Ectodermal cell (in vitro differentiated cells): ENCODE data around the gene CASP8AP2.
"Not testable (repeated sequence)": the region's sequence is repeated elsewhere in the genome, so short reads cannot be mapped to it uniquely, and the experiment has no call there.

ENCODE experiments used
- H3K27ac ChIP-seq: 2 replicates; pipeline ENCODE4 v1.7.0; 2013; ENCODE audit warnings: mild to moderate bottlenecking, low read depth, low read length; ENCODE audit not compliant: insufficient read depth, poor library complexity, severe bottlenecking
- H3K27me3 ChIP-seq: 2 replicates; pipeline ENCODE4 v1.7.0; 2013; ENCODE audit warnings: mild to moderate bottlenecking, low read length; ENCODE audit not compliant: insufficient read depth, control insufficient read depth, poor library complexity, severe bottlenecking
- H3K36me3 ChIP-seq: one replicate; pipeline ENCODE4 v1.7.0; 2013; ENCODE audit warnings: low read length; ENCODE audit not compliant: control insufficient read depth, insufficient read depth
- H3K4me1 ChIP-seq: one replicate; pipeline ENCODE4 v1.7.0; 2013; ENCODE audit warnings: low read length; ENCODE audit not compliant: control insufficient read depth, insufficient read depth
- H3K4me3 ChIP-seq: 2 replicates; pipeline ENCODE4 v1.7.0; 2013; ENCODE audit warnings: low read depth, low read length, control low read depth; ENCODE audit not compliant: insufficient read depth
- H3K9me3 ChIP-seq: 2 replicates; pipeline ENCODE4 v1.7.0; 2013; ENCODE audit warnings: mild to moderate bottlenecking, low read length, moderate library complexity; ENCODE audit not compliant: control insufficient read depth
- WGBS, 2 experiments: methylation state at CpG; one replicate each; pipeline ENCODE4 v1.1.7; 2013; ENCODE audit warnings: missing lambda C conversion rate in 2 of 2; 5-methylcytosine and 5-hydroxymethylcytosine counted together

The CASP8AP2 gene

GRCh38 chr6:89842228-89842627, 12.5 kb downstream of the CASP8AP2 start:
- Histone ChIP-seq H3K27ac (no peak overlapping the region), H3K4me1 (peaks cover 5% of the 10 kb centered on the region), H3K9me3 (no peaks in the 10 kb centered on the region), H3K27me3 (no peaks in the 10 kb centered on the region), H3K4me3 (no peak overlapping the region), H3K36me3 (peaks cover 5% of the 10 kb centered on the region)
- 90 to 94% methylated on average over 2 of the region's 2 CpGs for WGBS, 2 experiments

GRCh38 chr6:89843070-89843469, 13.4 kb downstream of the CASP8AP2 start:
- H3K9me3 ChIP-seq = no peaks in the 10 kb centered on the region
- H3K36me3 ChIP-seq = peaks cover 5% of the 10 kb centered on the region
- H3K4me1 ChIP-seq = peaks cover 5% of the 10 kb centered on the region
- WGBS, 2 experiments = 98 to 100% methylated on average over 3 of the region's 3 CpGs
- H3K27ac ChIP-seq = no peak overlapping the region
- no peak overlapping the region for H3K4me3 ChIP-seq
- H3K27me3 ChIP-seq = no peaks in the 10 kb centered on the region

- H3K9me3 ChIP-seq, H3K27ac ChIP-seq: not testable (repeated sequence)
Observed at GRCh38 chr6:89847513-89847912, 17.8 kb downstream of the CASP8AP2 start.

GRCh38 chr6:89853068-89853467, 23.4 kb downstream of the CASP8AP2 start:
- Histone ChIP-seq H3K9me3 (no peaks in the 10 kb centered on the region), H3K4me1 (no peaks in the 10 kb centered on the region), H3K4me3 (no peak overlapping the region), H3K27ac (no peak overlapping the region), H3K36me3 (peaks cover 27% of the 10 kb centered on the region), H3K27me3 (no peaks in the 10 kb centered on the region)
- 100% methylated on average over 1 of the region's 1 CpG for WGBS, 2 experiments

More at GRCh38 chr6:89847513-89847912, 17.8 kb downstream of the CASP8AP2 start:
- not testable (repeated sequence) for H3K27me3 ChIP-seq, H3K4me3 ChIP-seq, H3K36me3 ChIP-seq, H3K4me1 ChIP-seq
- WGBS, 2 experiments = 94 to 96% methylated on average over 5 of the region's 5 CpGs

- Histone ChIP-seq H3K27ac (no peak overlapping the region), H3K36me3 (peaks cover 53% of the 10 kb centered on the region), H3K27me3 (no peaks in the 10 kb centered on the region), H3K4me1 (no peaks in the 10 kb centered on the region), H3K9me3 (no peaks in the 10 kb centered on the region), H3K4me3 (no peak overlapping the region)
- 96 to 100% methylated on average over 1 of the region's 1 CpG for WGBS, 2 experiments
Observed at GRCh38 chr6:89858041-89858440, 28.4 kb downstream of the CASP8AP2 start.

- 94 to 95% methylated on average over 4 of the region's 4 CpGs for WGBS, 2 experiments
- H3K4me1 ChIP-seq = no peaks in the 10 kb centered on the region
- no peak overlapping the region for H3K4me3 ChIP-seq
- no peak overlapping the region for H3K27ac ChIP-seq
- H3K27me3 ChIP-seq = no peaks in the 10 kb centered on the region
- peaks cover 63% of the 10 kb centered on the region for H3K36me3 ChIP-seq
- H3K9me3 ChIP-seq = no peaks in the 10 kb centered on the region
Observed at GRCh38 chr6:89859744-89860143, 30.1 kb downstream of the CASP8AP2 start.

- Histone ChIP-seq H3K27me3 (no peaks in the 10 kb centered on the region), H3K27ac (no peak overlapping the region), H3K9me3 (no peaks in the 10 kb centered on the region), H3K4me3 (no peak overlapping the region), H3K36me3 (peaks cover 68% of the 10 kb centered on the region), H3K4me1 (no peaks in the 10 kb centered on the region)
- 95 to 98% methylated on average over 5 of the region's 5 CpGs for WGBS, 2 experiments
Observed at GRCh38 chr6:89862273-89862672, 32.6 kb downstream of the CASP8AP2 start.

GRCh38 chr6:89862698-89863097, 33.0 kb downstream of the CASP8AP2 start:
- 100% methylated on average over 2 of the region's 2 CpGs; no CpG with 5 or more reads in 1 of the 2 experiments for WGBS, 2 experiments
- no peaks in the 10 kb centered on the region for H3K4me1 ChIP-seq
- no peak overlapping the region for H3K4me3 ChIP-seq
- H3K9me3 ChIP-seq = no peaks in the 10 kb centered on the region
- no peaks in the 10 kb centered on the region for H3K27me3 ChIP-seq
- H3K36me3 ChIP-seq = peaks cover 69% of the 10 kb centered on the region
- no peak overlapping the region for H3K27ac ChIP-seq

- Histone ChIP-seq H3K9me3 (no peaks in the 10 kb centered on the region), H3K27ac (no peak overlapping the region), H3K4me3 (no peak overlapping the region), H3K27me3 (no peaks in the 10 kb centered on the region), H3K4me1 (no peaks in the 10 kb centered on the region), H3K36me3 (peaks cover 74% of the 10 kb centered on the region)
- 98 to 99% methylated on average over 5 to 6 of the region's 6 CpGs for WGBS, 2 experiments
Observed at GRCh38 chr6:89866024-89866678, 36.5 kb downstream of the CASP8AP2 start.

GRCh38 chr6:89873721-89874120, 44.0 kb downstream of the CASP8AP2 start:
- no peaks in the 10 kb centered on the region for H3K27me3 ChIP-seq
- no peaks in the 10 kb centered on the region for H3K4me1 ChIP-seq
- no peak overlapping the region for H3K27ac ChIP-seq
- H3K36me3 ChIP-seq = peaks cover 14% of the 10 kb centered on the region
- no peaks in the 10 kb centered on the region for H3K9me3 ChIP-seq
- no peak overlapping the region for H3K4me3 ChIP-seq

- 92 to 100% methylated on average over 3 of the region's 3 CpGs for WGBS, 2 experiments
Observed at GRCh38 chr6:89874438-89874837, 44.8 kb downstream of the CASP8AP2 start.

More at GRCh38 chr6:89874438-89874837, 44.8 kb downstream of the CASP8AP2 start:
- H3K36me3 ChIP-seq = peaks cover 8% of the 10 kb centered on the region
- no peak overlapping the region for H3K4me3 ChIP-seq
- H3K27ac ChIP-seq = no peak overlapping the region
- H3K9me3 ChIP-seq = no peaks in the 10 kb centered on the region
- H3K4me1 ChIP-seq = no peaks in the 10 kb centered on the region
- no peaks in the 10 kb centered on the region for H3K27me3 ChIP-seq
